Mucosa of descending colon (tissue), 3 donors: ENCODE data around the gene BICC1. TPM values are rescaled to one million over a fixed set of nuclear protein-coding genes. Genes with fewer than 3 reads are reported as not detected.

Experiments
- ATAC-seq: fragments of 200-7000 bp; cut with Tn5 transposase; one replicate; pipeline ENCODE4 v1.9.1; 2020; ENCODE audit warnings: mild to moderate bottlenecking, moderate library complexity
- DNase-seq, 3 donors: peaks; one replicate each; pipeline ENCODE4 v3.0.0-alpha.2; 2020
- H3K36me3 ChIP-seq: fragments of 200-600 bp; one replicate; pipeline ENCODE4 v1.8.0; 2021; ENCODE audit warnings: low read depth, mild to moderate bottlenecking
- H3K4me1 ChIP-seq: fragments of 200-600 bp; one replicate; pipeline ENCODE4 v1.8.0; 2021; ENCODE audit warnings: low read depth, mild to moderate bottlenecking
- H3K4me3 ChIP-seq: fragments of 200-600 bp; one replicate; pipeline ENCODE4 v1.8.0; 2021; ENCODE audit warnings: mild to moderate bottlenecking
- H3K9me3 ChIP-seq: fragments of 200-600 bp; one replicate; pipeline ENCODE4 v1.8.0; 2021; ENCODE audit warnings: mild to moderate bottlenecking
- CTCF ChIP-seq: fragments of 200-600 bp; IDR thresholded peaks from one replicate; pipeline ENCODE4 v1.8.0; 2022; ENCODE audit warnings: antibody characterized with exemption, mild to moderate bottlenecking
- intact Hi-C, 2 donors: fragments of 100-400 bp; cut with DNase I in 1 of 2; cut with micrococcal nuclease in 1 of 2; formaldehyde crosslinking; loops; one replicate each; pipeline versions ENCODE4 v1.11.0 to v1.11.1; 2022; cut with DNase I, micrococcal nuclease
- total RNA-seq, 3 donors: library from RNA; stranded (reverse); fragmentation: NEBNext Ultra II Directional in 2 of 3; extraction: Animal tissue kit (Norgen Biotek cat#: 25700) in 2 of 3; gene quantifications; one replicate each; pipeline versions ENCODE4 v1.2.1 to v1.2.4, GENCODE V29; 2021 to 2023
- donor health status: DM: no; HTN: no; CAD: no; lungs with moderate emphysema.
- donor health status: DM: no; HTN: no; CAD: no.
- donor health status: DM: no; HTN: yes; CAD: no.

The BICC1 gene
- total RNA-seq, 3 donors from 2014 or later: 1.1 to 5.9 (median 3.5) TPM

GRCh38 chr10:58531084-58531695 lies 18.5 kb downstream of the BICC1 start:
- DNase-seq: peak in 1 of 3 donors; percentile 87
- intact Hi-C loops: no loop called here
- Histone ChIP-seq H3K4me1 (no peaks in the 10 kb centered on the region), H3K36me3 (no peaks in the 10 kb centered on the region), H3K4me3 (no peak overlapping the region), H3K9me3 (no peaks in the 10 kb centered on the region)
- ATAC-seq: peak; percentile 90
- TF ChIP-seq CTCF: peak; percentile 53

GRCh38 chr10:58535311-58535710 lies 22.6 kb downstream of the BICC1 start:
- Histone ChIP-seq H3K9me3 (no peaks in the 10 kb centered on the region), H3K4me1 (no peaks in the 10 kb centered on the region), H3K36me3 (no peaks in the 10 kb centered on the region), H3K4me3 (no peak overlapping the region)
- TF ChIP-seq CTCF: no peak
- DNase-seq (no peak), ATAC-seq (no peak)
- intact Hi-C loops: no loop called here

- no peak for TF ChIP-seq CTCF
- intact Hi-C loops: no loop called here
- no peaks in the 10 kb centered on the region for H3K36me3 ChIP-seq
- H3K4me3 ChIP-seq: no peak overlapping the region
- ATAC-seq: no peak
- H3K9me3 ChIP-seq: no peaks in the 10 kb centered on the region
- H3K4me1 ChIP-seq: no peaks in the 10 kb centered on the region
- no peak for DNase-seq
Measured at GRCh38 chr10:58543141-58543540, 30.5 kb downstream of the BICC1 start.

- ATAC-seq: no peak
- no peak for TF ChIP-seq CTCF
- no peaks in the 10 kb centered on the region for H3K36me3 ChIP-seq
- DNase-seq: no peak
- H3K4me3 ChIP-seq: no peak overlapping the region
- no peaks in the 10 kb centered on the region for H3K4me1 ChIP-seq
- no peaks in the 10 kb centered on the region for H3K9me3 ChIP-seq
- intact Hi-C loops: no loop called here
Measured at GRCh38 chr10:58544135-58544534, 31.5 kb downstream of the BICC1 start.

- H3K4me3 ChIP-seq: no peak overlapping the region
- intact Hi-C loops: no loop called here
- ATAC-seq (no peak), DNase-seq (no peak)
- H3K4me1 ChIP-seq: no peaks in the 10 kb centered on the region
- TF ChIP-seq CTCF: no peak
- no peaks in the 10 kb centered on the region for H3K36me3 ChIP-seq
- H3K9me3 ChIP-seq: no peaks in the 10 kb centered on the region
Measured at GRCh38 chr10:58545427-58545826, 32.8 kb downstream of the BICC1 start.

GRCh38 chr10:58546137-58546536 lies 33.5 kb downstream of the BICC1 start:
- no peaks in the 10 kb centered on the region for H3K36me3 ChIP-seq

More at GRCh38 chr10:58546137-58546536, 33.5 kb downstream of the BICC1 start:
- no peaks in the 10 kb centered on the region for H3K9me3 ChIP-seq
- H3K4me3 ChIP-seq: no peak overlapping the region
- intact Hi-C loops: no loop called here
- H3K4me1 ChIP-seq: no peaks in the 10 kb centered on the region
- no peak for TF ChIP-seq CTCF
- ATAC-seq (no peak), DNase-seq (no peak)
